Measurements from ENCODE around the gene ZCCHC2.

ZCCHC2 gene

DNA sequence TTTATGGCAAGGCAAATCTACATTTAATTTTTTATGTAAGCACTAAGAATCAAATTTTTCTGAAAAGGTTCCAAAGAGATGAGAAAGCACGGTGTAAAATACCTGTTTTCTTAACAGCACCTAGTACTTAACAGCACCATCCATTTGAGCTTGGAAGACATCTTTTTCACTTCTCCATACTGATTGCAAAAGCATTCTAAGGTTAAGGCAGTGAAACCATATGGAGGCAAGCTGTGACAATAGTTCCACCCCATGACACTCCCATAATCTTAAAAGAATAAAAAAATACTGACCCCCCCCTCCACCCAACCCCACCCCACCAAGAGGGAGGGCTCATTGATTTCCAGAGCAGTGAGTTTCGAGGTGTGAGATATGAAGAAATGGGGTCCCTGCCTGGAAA lies 60.6 kb downstream of the ZCCHC2 start:
- no peak for DNase-seq

DNA sequence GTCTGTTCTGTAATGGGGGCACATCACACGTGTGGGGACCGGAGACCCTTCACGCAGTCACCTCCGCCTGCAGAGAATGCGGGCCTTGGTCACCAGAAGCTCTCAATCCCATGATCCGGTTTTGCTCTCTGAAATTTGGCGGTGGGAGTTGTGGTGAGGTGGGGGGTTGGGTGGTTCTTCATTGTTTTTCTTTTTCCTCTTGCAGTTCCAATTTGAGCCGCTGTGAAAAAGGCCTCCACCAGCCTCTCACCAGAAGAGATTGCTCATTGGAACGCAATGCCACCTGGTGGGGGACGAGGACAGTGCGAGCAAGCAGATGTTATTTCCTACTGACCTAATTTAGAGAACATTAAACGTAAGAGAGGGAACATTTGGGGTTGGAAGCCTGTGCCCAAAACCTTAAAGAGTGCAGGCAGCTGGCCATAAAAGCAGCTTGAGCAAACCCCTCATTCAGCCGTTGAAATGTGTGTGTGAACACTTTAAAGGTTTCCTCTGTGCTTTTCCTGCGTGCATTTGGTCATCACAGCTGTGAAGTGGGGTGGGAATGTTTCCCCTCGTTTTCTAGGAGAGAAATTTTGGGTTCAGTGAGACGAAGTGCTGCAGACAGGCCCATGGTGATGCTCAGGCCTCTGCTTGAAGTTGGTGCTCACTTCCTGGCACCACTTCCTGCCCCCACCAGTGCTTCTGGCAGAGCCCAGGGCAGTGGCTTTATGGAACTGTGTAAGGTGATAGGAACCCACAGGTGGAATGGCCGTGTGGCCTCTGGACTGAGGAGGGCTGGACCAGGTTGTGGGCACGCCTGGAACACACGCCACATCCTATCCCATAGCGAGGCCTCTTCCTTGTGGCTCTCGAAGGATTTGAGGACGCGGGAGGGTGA lies 61.7 kb downstream of the ZCCHC2 start:
- peak; percentile 89 for DNase-seq

DNA sequence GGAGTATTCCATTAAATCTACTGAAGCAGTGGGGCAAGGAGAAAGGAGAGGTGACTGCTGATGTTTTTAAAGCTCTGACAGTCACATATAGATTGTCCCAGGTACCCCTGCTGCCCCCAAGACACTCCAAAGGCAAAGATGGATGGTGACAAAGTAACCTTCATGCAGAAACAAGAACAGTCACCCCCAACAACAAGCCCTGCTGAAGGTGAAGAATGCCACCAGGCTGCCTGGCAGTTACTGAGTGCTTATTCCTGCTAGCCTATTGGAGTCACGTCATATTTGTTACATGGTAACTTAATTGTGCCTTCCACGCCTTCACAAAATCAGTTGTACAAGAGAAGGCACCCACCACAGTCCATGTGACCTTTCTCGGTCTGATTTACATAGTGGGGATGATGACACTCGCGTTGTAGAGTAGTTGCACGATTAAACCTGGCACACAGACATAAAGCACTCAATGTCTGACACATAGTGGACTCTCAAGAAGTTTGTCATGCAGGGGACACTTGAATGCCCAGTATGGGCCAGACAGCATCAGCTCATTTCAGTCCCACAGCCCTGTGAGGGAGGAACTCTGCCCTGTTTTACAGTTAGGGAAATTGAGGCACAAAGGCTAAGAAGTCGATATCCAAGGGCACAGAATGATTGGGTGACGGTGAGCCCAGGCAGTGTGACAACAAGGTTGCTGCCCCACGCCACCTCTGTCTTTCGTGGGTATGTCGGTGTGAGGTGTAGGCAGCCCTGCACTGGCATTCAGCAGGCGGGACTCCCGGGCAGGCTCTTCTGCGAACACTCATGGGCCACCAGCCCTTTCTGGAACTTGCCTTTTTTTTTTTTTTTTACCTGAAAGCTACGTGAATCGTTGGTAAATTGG lies 62.7 kb downstream of the ZCCHC2 start:
- peak; percentile 78 for DNase-seq

DNA sequence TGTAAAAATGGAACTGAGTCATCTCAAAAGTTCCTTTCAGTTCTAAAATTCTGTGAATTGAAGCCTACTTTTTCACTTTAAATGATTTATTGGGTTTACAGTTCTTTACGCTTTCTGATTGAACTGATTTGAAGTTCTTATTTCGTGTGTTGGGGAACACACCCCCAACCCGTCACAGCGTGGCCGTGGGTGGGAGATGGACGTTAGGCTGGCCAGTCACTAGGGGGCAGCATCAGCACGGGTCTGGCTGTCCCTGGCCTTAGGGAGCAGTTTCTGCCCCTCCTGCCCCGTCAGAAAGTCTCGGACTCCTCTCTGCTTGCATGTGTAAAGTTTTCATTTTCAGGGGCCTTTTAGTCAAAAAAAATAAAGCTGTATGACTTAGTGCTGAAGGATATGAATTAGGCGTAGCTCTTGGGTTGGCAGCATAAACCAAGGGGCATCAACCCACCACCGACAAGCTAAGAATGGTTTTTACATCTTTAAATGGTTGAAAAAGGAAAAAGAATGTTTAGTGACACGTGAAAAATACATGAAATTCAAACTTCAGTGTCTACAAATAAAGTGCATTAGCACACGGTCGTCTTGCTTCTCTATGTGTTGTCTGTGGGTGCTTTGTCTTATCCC lies 63.4 kb downstream of the ZCCHC2 start:
- DNase-seq, result peak; percentile 90

DNA sequence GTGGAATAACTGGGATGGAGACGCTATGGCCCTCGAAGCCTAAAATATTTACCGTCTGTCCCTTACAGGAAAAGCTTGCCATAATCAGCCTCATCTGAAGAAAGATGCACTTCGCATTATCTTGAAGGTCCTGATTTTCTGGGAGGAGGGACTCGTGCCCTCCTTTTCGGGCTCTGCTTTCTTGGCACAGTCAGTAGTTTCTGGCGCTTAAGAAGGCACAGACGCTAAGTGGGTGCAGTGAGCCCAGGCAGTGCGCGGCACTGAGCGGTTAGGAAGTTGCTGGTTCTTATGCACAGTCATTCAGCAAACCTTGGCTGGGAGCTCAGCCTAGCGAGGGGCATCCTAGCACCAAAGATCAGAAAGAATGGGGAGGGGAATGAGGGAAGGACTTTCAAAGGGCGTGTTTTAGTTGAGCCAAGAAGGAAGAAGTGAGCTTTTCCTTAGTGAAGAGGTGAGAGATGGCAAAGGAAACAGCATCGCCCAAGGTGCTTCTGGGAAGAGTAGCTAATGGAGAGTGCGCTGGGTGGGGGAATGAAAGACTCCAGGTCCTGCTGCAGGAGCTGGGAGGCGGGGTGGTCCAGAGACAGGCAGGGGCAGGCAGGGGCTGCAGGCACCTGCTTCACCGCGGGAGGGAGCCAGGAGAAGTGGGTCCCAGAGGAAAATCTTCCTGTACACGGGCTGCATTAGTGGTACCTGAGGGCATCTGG lies 64.1 kb downstream of the ZCCHC2 start:
- DNase-seq, result peak; percentile 38

DNA sequence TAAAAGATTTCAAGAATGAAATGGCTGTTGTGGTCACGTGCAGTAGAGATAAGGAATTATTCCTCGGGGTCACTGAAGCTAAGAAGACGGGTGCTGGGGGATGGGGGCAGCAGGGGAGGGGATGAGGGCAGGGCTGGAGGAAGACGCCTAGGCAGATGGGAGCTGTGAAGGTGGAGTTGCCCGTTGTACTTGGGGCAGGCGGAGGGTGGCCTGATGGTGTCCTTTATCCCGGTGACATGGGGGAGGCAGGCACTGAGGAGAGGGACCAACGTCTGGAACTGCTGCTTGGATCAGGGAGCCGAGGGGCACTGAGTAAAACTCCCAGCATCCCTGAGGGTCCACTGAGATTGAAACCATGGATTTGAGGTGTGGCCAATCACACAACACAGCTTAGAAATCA lies 64.9 kb downstream of the ZCCHC2 start:
- peak; percentile 47 for DNase-seq

DNA sequence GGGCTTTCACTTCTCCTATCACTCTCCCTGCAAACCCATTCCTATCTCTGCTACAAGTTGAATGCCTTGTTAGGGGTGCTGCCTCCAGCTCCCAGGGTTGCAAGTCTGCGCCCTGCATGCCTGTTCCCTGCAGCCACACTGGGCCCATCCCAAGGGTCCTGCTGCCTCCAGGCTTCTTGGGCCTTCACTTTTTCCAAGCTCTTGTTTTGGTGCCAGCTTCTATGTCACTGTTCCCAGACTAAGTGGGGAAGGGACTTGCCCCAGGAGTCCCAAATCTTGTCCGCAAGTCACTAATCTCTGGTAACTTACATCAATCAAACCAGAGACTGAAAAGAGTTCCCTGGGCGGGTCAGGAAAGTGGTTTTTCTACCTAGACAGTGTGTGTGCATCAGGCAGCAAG lies 65.4 kb downstream of the ZCCHC2 start:
- DNase-seq, result peak; percentile 54

DNA sequence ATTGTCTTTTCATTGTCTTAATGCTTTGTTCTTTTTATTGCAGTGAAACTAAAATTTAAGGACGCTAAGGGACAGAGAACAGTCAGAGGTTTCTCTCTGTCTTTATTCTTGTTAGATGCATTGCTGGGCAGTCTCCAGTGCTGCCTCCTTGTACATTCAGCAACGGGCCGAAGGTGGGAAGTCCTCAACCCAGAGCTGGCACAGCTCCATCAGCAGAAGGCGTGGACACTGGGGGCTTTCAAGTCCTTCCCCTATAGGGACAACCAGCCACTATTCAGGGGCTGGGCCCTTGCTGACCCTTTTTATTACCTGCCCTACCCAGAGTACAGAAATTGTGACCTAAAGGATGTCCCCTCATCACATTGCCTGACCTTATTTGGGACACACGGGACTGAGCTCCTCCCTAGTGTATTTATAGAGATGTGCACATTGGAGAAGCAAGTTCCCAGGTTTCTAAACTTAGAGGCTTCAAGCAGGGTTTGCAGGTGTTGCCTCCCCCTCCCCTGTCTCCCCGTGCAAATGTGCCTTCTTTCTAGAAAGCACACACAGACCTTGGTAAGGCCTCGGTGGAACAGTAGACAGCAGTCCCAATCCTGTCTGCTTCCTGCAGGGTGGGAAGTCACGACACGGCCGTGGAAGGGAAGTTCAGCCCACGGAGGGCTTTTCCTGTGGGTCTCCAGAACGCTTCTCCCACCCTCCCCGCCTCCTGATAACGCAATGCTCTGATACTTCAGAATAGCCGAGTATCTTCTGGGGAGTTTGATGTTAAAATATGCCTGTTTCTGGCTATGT lies 68.2 kb downstream of the ZCCHC2 start:
- peak; percentile 50 for DNase-seq

DNA sequence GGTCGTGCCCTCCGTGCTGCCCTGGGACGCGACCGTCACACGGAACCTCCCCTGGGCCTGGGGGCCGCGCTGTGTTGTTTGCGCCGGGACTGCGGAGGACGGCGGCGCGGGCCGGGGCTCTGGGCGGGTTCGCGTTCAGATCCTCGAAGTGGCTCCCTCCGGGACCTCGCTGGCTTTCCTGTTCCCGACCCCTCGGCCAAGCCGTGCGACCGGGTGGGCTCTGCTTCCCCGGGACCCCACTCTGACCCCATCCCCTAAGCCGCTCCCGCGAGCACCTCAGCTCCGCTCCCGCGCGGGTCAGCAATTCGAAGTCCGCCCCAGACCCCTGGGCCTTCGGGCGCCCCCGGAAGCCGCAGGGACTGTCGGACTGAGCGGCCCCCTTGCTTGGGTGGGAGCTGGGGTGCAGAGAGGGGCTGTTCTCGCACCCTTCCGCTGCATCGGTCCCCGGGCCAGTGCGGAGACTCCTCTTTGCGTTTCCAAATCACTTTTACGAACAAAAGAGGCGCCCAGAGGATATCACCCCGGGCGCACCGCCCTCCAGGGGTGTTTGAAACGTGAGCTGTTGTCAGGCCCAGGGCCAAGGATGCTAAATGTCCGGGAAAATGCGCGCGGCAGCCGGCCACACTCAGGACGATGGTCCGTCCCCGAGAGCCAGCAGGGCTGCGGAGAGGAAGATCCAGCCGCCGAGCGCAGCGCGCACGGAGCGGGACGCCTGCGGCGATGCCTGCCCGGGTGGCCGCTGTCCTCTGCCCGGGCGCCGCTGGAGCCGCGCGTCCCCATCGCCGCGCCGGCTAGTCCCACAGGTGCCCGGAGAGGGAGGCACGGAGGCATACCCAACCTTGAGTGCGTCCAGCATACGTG lies 73.5 kb downstream of the ZCCHC2 start:
- DNase-seq, result no peak

DNA sequence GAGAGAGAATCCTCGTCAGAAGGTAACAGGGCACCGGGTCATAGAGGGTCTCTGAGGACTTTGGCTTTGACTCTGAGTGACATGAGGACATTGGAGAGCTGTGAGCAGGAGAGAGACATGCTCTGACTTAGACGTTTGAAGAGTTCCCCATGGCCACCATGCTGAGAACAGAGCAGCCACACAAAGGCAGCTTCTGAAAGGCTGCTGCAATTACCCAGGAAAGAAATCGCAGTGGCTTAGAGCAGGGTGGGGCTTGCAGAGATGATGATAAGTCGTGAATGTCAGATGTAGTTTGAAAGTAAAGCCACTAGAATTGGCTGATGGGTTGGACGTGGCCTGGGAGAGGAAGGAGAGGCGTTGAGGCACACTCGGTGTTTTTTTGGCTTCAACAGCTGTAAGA lies 79.0 kb downstream of the ZCCHC2 start:
- no peak for DNase-seq

DNA sequence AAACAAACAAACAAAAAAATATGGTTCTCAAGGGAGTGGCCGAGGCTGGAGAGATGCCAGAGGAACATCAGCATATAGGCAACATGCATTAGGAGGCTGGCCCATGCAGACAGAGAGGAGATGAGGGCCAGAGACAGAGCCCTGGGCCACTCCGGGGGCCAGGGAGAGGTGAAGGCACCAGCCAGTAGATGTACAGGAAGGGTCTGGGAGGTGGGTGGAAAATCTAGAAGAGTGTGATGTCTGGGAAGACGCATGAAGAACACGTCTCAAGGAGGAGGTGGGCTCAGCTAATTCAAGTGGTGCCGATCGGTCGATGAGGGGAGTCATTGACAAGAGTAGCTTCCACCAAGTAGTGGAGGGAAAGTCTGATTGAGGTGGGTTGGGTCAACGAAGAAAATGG lies 79.9 kb downstream of the ZCCHC2 start:
- no peak for DNase-seq

DNA sequence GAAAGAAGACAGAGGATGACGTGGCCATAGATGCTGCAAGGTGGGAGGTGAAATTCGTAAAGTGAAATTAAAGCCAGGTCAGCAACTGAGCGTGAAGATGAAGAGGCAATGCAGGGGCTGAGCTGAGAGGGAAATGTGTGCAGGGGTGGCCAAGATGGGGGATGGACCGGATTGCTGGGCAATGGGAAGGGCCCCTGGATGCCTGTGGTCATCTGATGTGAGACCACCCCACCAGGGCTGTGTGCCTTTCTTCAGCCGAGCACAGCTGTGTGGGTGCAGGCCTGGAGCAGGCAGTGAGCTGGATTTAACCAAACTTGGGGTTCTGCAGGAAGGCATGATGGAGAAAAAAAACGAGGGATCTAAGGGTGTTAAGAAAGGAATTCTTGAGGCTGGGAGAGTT lies 80.4 kb downstream of the ZCCHC2 start:
- DNase-seq, result no peak

DNA sequence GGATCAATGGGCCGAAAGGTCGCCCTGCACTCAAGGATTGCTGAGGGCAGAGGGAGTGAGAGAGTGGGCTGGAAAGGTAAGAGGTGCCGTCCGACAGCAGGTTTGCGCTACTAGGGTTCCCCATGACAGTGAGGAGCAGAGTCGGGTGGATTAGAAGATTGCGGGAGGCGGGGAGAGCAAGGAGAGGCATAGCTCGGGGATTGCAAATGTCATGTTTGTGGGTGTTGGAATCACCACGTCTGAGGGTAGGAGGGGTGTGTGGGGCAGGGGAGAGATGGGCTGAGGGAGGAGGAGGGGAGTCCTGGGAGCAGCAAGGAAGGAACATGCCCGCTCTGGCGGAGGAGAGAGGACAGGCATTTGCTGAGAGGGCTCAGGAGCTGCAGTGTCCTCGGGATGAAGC lies 81.2 kb downstream of the ZCCHC2 start:
- DNase-seq, result no peak

DNA sequence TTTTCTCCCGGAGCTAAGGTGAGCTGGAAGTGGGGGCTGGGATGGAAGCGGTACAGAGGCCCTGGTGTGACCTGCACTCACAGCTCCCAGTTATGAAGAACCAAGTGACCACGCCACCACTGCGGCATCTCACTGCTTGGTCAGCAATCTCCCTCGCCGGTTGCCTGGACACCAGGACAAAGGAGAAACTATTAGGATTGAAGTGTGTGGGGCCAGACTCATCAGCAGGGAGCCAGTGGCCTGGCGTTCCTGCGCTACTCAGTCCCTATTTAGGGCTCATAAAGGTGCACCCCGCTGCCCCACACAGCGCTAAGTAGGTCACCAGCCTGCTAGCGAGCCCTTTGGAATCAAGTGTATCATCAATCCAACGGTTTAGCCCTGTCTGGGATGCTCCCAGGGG lies 82.9 kb downstream of the ZCCHC2 start:
- no peak for DNase-seq

DNA sequence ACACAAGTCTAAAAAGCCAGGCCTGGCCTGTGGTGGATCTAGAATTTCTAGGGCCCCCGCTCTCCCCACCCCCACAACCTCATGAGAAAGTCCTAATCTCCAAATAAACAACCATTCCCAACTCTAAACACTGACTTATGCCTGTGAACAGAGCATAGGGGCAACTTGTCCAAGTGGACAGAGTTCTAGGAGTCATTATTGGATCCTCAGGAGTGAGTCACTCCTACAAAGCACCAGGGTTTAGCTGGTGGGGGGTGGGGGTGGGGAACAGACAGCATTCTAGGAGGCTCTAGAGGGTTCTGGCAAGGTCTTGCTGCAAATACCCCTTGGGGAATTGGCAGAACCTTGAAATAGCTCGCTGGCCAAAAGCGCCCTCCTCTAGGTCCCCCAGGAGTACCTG lies 83.3 kb downstream of the ZCCHC2 start:
- no peak for DNase-seq

DNA sequence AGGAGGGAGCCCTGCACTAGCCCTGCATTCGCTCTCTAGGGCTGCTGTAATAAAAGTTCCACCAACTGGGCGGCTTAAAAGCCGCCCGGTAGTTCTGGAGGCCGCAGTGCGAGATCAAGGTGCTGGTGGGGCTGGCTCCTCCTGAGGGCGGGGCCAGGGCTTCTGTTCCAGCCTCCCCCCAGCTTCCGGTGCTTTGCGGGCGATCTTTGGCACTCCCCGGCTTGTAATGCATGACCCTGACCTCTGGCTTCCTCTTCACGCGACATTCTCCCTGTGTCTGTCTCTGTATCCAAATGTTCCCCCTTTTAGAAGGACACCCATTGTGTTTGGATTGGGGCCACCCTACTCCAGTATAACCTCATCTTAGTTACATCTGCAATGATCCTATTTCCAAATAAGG lies 84.5 kb downstream of the ZCCHC2 start:
- DNase-seq, result no peak

DNA sequence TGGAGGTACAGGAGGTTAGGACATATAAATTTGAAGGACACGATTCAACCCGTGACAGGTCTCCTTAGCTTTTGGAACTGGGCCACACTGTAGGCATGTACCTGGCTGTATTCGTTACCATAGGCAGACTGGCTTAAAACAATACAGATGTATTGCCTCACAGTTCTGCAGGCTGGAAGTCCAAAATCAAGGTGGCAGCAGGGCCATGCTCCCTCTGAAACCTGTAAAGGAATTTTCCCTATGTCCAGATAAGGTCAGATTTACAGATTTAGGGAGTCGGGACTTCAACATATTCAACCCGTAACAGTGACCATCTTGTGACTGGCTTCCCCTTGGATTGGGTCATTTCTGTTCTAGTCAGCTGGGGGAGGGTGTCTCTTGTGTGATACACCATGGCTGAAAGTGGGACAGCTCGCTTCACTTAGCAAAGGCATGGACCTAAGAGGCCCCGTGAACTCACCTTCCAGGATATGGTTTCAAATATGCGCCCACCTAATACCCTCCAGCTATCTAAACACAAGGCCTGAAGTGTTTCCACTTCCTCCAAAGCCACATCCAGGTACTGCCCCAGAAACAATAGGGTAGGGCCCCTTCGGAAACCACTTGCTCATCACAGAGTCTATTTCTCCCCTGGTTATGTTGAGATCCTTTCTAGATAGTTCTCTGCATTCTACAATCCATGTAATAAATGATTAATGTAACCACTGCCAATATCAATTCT lies 85.0 kb downstream of the ZCCHC2 start:
- no peak for DNase-seq

DNA sequence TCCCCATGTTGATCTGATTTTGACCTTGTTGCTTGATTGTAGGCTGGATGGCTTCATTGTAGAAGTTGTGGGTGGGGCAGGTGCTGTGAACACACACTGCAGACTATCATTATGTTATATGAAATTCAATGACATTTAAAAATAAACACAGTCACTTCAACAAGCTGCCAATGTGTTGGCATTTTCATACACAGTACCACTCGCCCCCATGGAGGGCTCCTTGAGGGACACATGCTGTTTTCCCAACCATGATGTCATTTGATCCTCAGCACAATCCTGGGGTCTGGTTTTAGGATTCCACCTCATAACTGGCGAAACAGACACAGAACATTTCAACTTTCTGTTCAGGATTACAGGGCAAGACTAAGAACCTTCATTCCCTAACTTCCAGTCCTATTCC lies 86.9 kb downstream of the ZCCHC2 start:
- no peak for DNase-seq

DNA sequence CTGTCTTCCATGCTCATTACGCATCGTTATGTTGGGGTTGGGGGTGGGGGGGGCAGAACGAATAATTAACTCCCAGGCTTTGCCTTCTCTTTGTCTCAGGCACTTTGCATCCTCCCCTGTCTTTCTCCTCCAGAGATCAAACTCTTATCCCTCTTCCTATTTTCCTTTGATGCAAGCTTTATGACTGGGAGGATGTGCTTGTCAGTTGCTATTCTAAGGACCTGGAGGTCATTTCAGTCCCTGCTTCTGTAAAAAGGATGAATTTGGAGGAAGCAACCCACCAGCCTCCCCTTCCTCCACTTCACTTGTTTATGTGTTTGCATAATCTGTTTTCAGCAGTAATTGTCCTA lies 87.5 kb downstream of the ZCCHC2 start:
- DNase-seq, result no peak

DNA sequence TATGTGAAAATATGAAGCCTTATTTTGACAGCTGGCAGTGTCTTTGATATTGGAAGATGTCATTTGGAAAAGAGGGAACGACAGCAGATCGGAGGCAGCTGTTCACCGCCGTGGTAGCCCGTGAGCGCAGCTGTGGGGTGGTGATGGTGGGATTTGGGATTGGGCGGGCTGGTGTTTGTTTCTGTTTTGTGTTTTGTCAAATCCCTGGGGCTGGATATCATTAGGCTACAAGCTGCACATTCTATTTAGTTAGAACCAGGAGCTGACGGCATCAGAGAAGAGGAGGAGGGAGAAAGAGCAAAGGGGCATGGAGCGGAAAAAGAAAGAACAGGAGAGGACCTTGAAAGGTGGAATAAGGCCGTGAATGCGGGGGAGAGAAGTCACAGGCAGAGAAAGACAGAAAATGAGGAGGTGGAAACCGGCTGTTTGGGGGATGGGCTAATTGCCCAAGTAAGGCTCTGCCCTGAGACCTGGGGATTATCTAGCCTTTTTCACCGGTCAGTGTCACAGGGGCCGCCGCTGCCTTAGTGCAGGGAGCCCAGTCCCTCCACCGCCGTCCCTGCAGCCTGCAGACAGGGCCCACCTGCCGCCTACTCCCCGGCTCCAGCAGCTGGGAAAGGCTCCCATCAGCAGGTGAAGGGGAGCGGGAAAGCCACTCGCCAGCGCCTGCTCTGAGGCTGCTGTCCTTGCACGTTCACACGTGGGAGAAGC lies 88.0 kb downstream of the ZCCHC2 start:
- no peak for DNase-seq
